Gastrocnemius medialis (tissue), 4 donors: ENCODE data around the gene ABI3.

Source experiments
- CTCF ChIP-seq, 5 experiments: fragments of 450-650 bp in 3 of 5; fragments of 200-600 bp in 2 of 5; sonication (generic) in 2 of 5; IDR thresholded peaks in 4 of 5; conservative IDR thresholded peaks in 1 of 5; 1 replicate in 4 of 5; 2 replicates in 1 of 5; pipeline ENCODE4 v1.5.1; 2016 to 2019; ENCODE audit warnings: antibody characterized with exemption in 5 of 5, mild to moderate bottlenecking in 3 of 5, moderate library complexity in 3 of 5
- POLR2A ChIP-seq, 2 donors: fragments of 450-650 bp; IDR thresholded peaks; one replicate each; pipeline ENCODE4 v1.6.1; 2017; ENCODE audit warnings: antibody characterized with exemption in 2 of 2, mild to moderate bottlenecking in 2 of 2, moderate library complexity in 2 of 2

GRCh38 chr17:49258394-49258793 is 47.9 kb downstream of the ABI3 start:
- TF ChIP-seq CTCF (IDR thresholded peaks at IDR 0.05 in 4 of 5, conservative IDR thresholded peaks at IDR 0.05 in 1 of 5) (no peak), POLR2A (IDR thresholded peaks at IDR 0.05) (no peak)
